H1 (cell line): ENCODE data around the gene DYNLRB2. TPM values are rescaled to one million over a fixed set of nuclear protein-coding genes. Genes with fewer than 3 reads are reported as not detected.

ENCODE experiments used
- CTCF ChIA-PET: fragments of 300-600 bp; sonication (Branson Sonifier 250); formaldehyde crosslinking; loops from one replicate; lab custom pipeline; 2021; ENCODE audit not compliant: partially characterized antibody; lab: Charles Lee
- POLR2A ChIA-PET: fragments of 300-600 bp; sonication (Branson Sonifier 250); formaldehyde crosslinking; loops from one replicate; lab custom pipeline; 2021; ENCODE audit warnings: inconsistent platforms; ENCODE audit not compliant: partially characterized antibody; lab: Charles Lee
- DNase-seq, 2 experiments: peaks; one replicate each; pipeline versions ENCODE4 v3.0.0 to v3.0.0-alpha.2; 2010 to 2022; ENCODE audit warnings: low spot score in 2 of 2, low read depth in 1 of 2, mixed read lengths in 1 of 2
- FAIRE-seq: peaks from 2 replicates; lab custom pipeline; 2011; peaks lifted over from hg19 to GRCh38; lab: Jason Lieb, UNC
- H2AFZ ChIP-seq: 2 replicates; pipeline ENCODE4 v1.8.1; 2012; ENCODE audit warnings: low read length, inconsistent platforms
- H2AK5ac ChIP-seq: 2 replicates; pipeline ENCODE4 v1.6.1; 2013; ENCODE audit warnings: low read depth, low read length
- H2BK120ac ChIP-seq: replicated peaks from 2 replicates; pipeline ENCODE3; 2013; ENCODE audit warnings: low read depth, low read length, inconsistent platforms
- H2BK12ac ChIP-seq: 2 replicates; pipeline ENCODE4 v1.6.1; 2013; ENCODE audit warnings: low read depth, low read length
- H2BK15ac ChIP-seq: 2 replicates; pipeline ENCODE4 v1.6.1; 2013; ENCODE audit warnings: low read length
- H2BK20ac ChIP-seq: 2 replicates; pipeline ENCODE4 v1.6.1; 2013; ENCODE audit warnings: low read length
- H2BK5ac ChIP-seq: 2 replicates; pipeline ENCODE4 v1.6.1; 2013; ENCODE audit warnings: low read depth, low read length
- H3K14ac ChIP-seq: 2 replicates; pipeline ENCODE4 v1.6.1; 2013; ENCODE audit warnings: inconsistent platforms; ENCODE audit not compliant: insufficient read length
- H3K18ac ChIP-seq: 2 replicates; pipeline ENCODE4 v1.6.1; 2013; ENCODE audit warnings: low read length; ENCODE audit errors: extremely low read depth
- H3K23ac ChIP-seq: 2 replicates; pipeline ENCODE4 v1.6.1; 2013; ENCODE audit warnings: inconsistent platforms; ENCODE audit not compliant: insufficient read length
- H3K23me2 ChIP-seq: 2 replicates; pipeline ENCODE4 v1.6.1; 2013; ENCODE audit warnings: low read depth, low read length
- H3K27ac ChIP-seq: 2 replicates; pipeline ENCODE4 v1.6.1; 2011; ENCODE audit warnings: low read depth, low read length, inconsistent platforms
- H3K27me3 ChIP-seq, 4 experiments: replicated peaks in 1 of 4; 1 replicate in 1 of 4; 2 replicates in 3 of 4; pipeline versions ENCODE4 v1.6.1 to v1.8.1; 2011 to 2013; ENCODE audit warnings: low read length in 3 of 4, mild to moderate bottlenecking in 3 of 4, inconsistent platforms in 2 of 4, mixed read lengths in 2 of 4, moderate library complexity in 1 of 4; ENCODE audit not compliant: control insufficient read depth in 3 of 4, insufficient read depth in 3 of 4; ENCODE audit errors: extremely low read depth in 1 of 4
- H3K36me3 ChIP-seq, 4 experiments: 2 replicates each; pipeline versions ENCODE4 v1.6.1 to v1.8.1; 2011 to 2013; ENCODE audit warnings: mild to moderate bottlenecking in 4 of 4, low read length in 3 of 4, moderate library complexity in 2 of 4, control low read depth in 1 of 4, inconsistent platforms in 1 of 4; ENCODE audit not compliant: insufficient read depth in 4 of 4, control insufficient read depth in 2 of 4
- H3K4ac ChIP-seq: replicated peaks from 2 replicates; pipeline ENCODE3; 2013; ENCODE audit warnings: low read length, low read depth, mixed read lengths, inconsistent platforms; ENCODE audit not compliant: insufficient read length
- H3K4me1 ChIP-seq, 4 experiments: replicated peaks in 1 of 4; 1 replicate in 1 of 4; 2 replicates in 3 of 4; pipeline versions ENCODE4 v1.6.1 to v1.8.1; 2011 to 2013; ENCODE audit warnings: low read length in 3 of 4, inconsistent platforms in 2 of 4, mixed read lengths in 1 of 4; ENCODE audit not compliant: insufficient read depth in 4 of 4, control insufficient read depth in 3 of 4
- H3K4me2 ChIP-seq, 2 experiments: 2 replicates each; pipeline versions ENCODE4 v1.6.1 to v1.8.1; 2011 to 2013; ENCODE audit warnings: low read depth in 2 of 2, low read length in 2 of 2, control low read depth in 1 of 2, inconsistent platforms in 1 of 2, mild to moderate bottlenecking in 1 of 2; ENCODE audit not compliant: insufficient read depth in 1 of 2
- H3K4me3 ChIP-seq, 4 experiments: fragments of 200-600, 300-600 bp in 1 of 4; sonication (generic), shearing (Covaris generic), sonication (Bioruptor Twin) in 1 of 4; 2 replicates each; pipeline versions ENCODE4 v1.5.1 to v1.8.1; 2011 to 2016; ENCODE audit warnings: low read length in 4 of 4, low read depth in 3 of 4, control low read depth in 2 of 4, inconsistent platforms in 2 of 4, mild to moderate bottlenecking in 2 of 4, mixed read lengths in 1 of 4, moderate library complexity in 1 of 4; ENCODE audit not compliant: insufficient read depth in 2 of 4; ENCODE audit errors: extremely low read depth in 1 of 4
- H3K56ac ChIP-seq: replicated peaks from 2 replicates; pipeline ENCODE3; 2013; ENCODE audit warnings: low read depth, mild to moderate bottlenecking, mixed read lengths, low read length, inconsistent platforms; ENCODE audit not compliant: insufficient read length
- H3K79me1 ChIP-seq: 2 replicates; pipeline ENCODE4 v1.6.1; 2013; ENCODE audit warnings: low read depth, low read length, control low read depth
- H3K79me2 ChIP-seq, 2 experiments: 2 replicates each; pipeline versions ENCODE4 v1.6.1 to v1.8.1; 2012 to 2013; ENCODE audit warnings: low read length in 2 of 2, mild to moderate bottlenecking in 2 of 2, inconsistent platforms in 1 of 2; ENCODE audit not compliant: insufficient read depth in 2 of 2, control insufficient read depth in 1 of 2
- H3K9ac ChIP-seq, 4 experiments: replicated peaks in 1 of 4; 1 replicate in 1 of 4; 2 replicates in 3 of 4; pipeline versions ENCODE4 v1.6.1 to v1.8.1; 2011 to 2013; ENCODE audit warnings: low read depth in 3 of 4, low read length in 3 of 4, control low read depth in 2 of 4, mild to moderate bottlenecking in 2 of 4, moderate library complexity in 2 of 4, inconsistent platforms in 1 of 4; ENCODE audit errors: extremely low read depth in 1 of 4
- H3K9me3 ChIP-seq, 2 experiments: 2 replicates each; pipeline versions ENCODE4 v1.6.1 to v1.8.1; 2012 to 2013; ENCODE audit warnings: mild to moderate bottlenecking in 2 of 2, moderate library complexity in 2 of 2, control low read depth in 1 of 2, inconsistent platforms in 1 of 2, low read depth in 1 of 2, low read length in 1 of 2, mixed read lengths in 1 of 2; ENCODE audit not compliant: insufficient read depth in 2 of 2
- H4K20me1 ChIP-seq, 2 experiments: replicated peaks in 1 of 2; 2 replicates each; pipeline versions ENCODE3 to v1.8.1; 2011 to 2013; ENCODE audit warnings: inconsistent platforms in 2 of 2, low read length in 2 of 2, mild to moderate bottlenecking in 1 of 2; ENCODE audit not compliant: insufficient read depth in 2 of 2, control insufficient read depth in 1 of 2
- H4K5ac ChIP-seq: 2 replicates; pipeline ENCODE4 v1.6.1; 2013; ENCODE audit warnings: low read length, low read depth, mixed read lengths, inconsistent platforms; ENCODE audit not compliant: insufficient read length
- H4K8ac ChIP-seq: 2 replicates; pipeline ENCODE4 v1.8.0; 2013; ENCODE audit warnings: mild to moderate bottlenecking, moderate library complexity, low read length, inconsistent platforms; ENCODE audit not compliant: insufficient read depth; ENCODE audit errors: extremely low read depth
- H4K91ac ChIP-seq: replicated peaks from 2 replicates; pipeline ENCODE3; 2013; ENCODE audit warnings: low read length, mixed read lengths, inconsistent platforms; ENCODE audit not compliant: insufficient read length
- BCL11A ChIP-seq, 2 experiments: IDR thresholded peaks; one replicate each; pipeline ENCODE4 v1.6.1; 2011; ENCODE audit warnings: low read depth in 2 of 2, low read length in 2 of 2, mild to moderate bottlenecking in 2 of 2
- BRCA1 ChIP-seq: IDR thresholded peaks from 2 replicates; pipeline ENCODE4 v1.6.1; 2012; ENCODE audit warnings: low read depth, low read length, improper control_type of control experiment
- CHD2 ChIP-seq: IDR thresholded peaks from 2 replicates; pipeline ENCODE4 v1.6.1; 2012; ENCODE audit warnings: low read length, improper control_type of control experiment
- EP300 ChIP-seq, 2 experiments: IDR thresholded peaks; 1 replicate in 1 of 2; 2 replicates in 1 of 2; pipeline ENCODE4 v1.6.1; 2011 to 2012; ENCODE audit warnings: low read depth in 2 of 2, low read length in 2 of 2, mild to moderate bottlenecking in 2 of 2, borderline replicate concordance in 1 of 2, inconsistent platforms in 1 of 2, moderate library complexity in 1 of 2
- GABPA ChIP-seq: IDR thresholded peaks from 2 replicates; pipeline ENCODE4 v1.6.1; 2011; ENCODE audit warnings: mild to moderate bottlenecking, low read length, moderate library complexity, borderline replicate concordance; ENCODE audit not compliant: insufficient read depth
- JUND ChIP-seq: IDR thresholded peaks from 2 replicates; pipeline ENCODE4 v1.6.1; 2011; ENCODE audit warnings: mild to moderate bottlenecking, improper control_type of control experiment, low read length
- KDM4A ChIP-seq: IDR thresholded peaks from one replicate; pipeline ENCODE4 v1.7.1; 2012; ENCODE audit warnings: low read depth, mild to moderate bottlenecking, moderate library complexity, low read length, inconsistent platforms; ENCODE audit not compliant: severe bottlenecking
- KDM5A ChIP-seq: fragments of 200-600 bp; IDR thresholded peaks from 2 replicates; pipeline ENCODE4 v1.7.1; 2012; ENCODE audit warnings: mild to moderate bottlenecking, low read length, inconsistent platforms, mixed read lengths
- SAP30 ChIP-seq: fragments of 300-600 bp; sonication (generic); IDR thresholded peaks from 2 replicates; pipeline ENCODE4 v1.7.1; 2012; ENCODE audit warnings: low read length, moderate library complexity, mild to moderate bottlenecking, inconsistent platforms; ENCODE audit not compliant: insufficient read depth, insufficient replicate concordance
- WGBS, 2 experiments: shearing (Covaris generic) in 1 of 2; methylation state at CpG; one replicate each; pipeline versions ENCODE4 v1.1.6 to v1.1.7; 2013 to 2015; ENCODE audit warnings: low lambda C conversion rate in 2 of 2, mixed read lengths in 2 of 2, inconsistent platforms in 1 of 2, low coverage in 1 of 2, missing lambda C conversion rate in 1 of 2; ENCODE audit not compliant: insufficient replicate concordance in 2 of 2, insufficient coverage in 1 of 2, insufficient read length in 1 of 2; ENCODE audit errors: extremely low coverage in 1 of 2, missing lambda C conversion rate in 1 of 2; 5-methylcytosine and 5-hydroxymethylcytosine counted together
- polyA plus RNA-seq, 7 experiments: library from polyadenylated mRNA; depleted of rRNA in 3 of 7; stranded (reverse) in 5 of 7; unstranded in 2 of 7; fragments of >200 nt in 5 of 7; fragments of 200-250 nt in 2 of 7; gene quantifications; 1 replicate in 5 of 7; 2 replicates in 1 of 7; 4 replicates in 1 of 7; pipeline versions ENCODE4 v1.2.1 to v1.2.3, GENCODE V29; 2011 to 2013; ENCODE audit warnings: missing spikeins in 2 of 7, mixed read lengths in 2 of 7
- total RNA-seq: library from RNA; stranded (reverse); fragmentation: NEBNext Ultra II Directional; extraction: Animal tissue kit (Norgen Biotek cat#: 25700); gene quantifications from 2 replicates; pipeline ENCODE4 v1.2.1, GENCODE V29; 2021
- TF ChIP-seq, protein P1 (sequence below): IDR thresholded peaks from 2 replicates; pipeline ENCODE4 v1.6.1; 2012; ENCODE audit warnings: inconsistent platforms

The DYNLRB2 gene
- total and polyA plus RNA-seq, 2 of the 8 experiments (the other 6 are each of a cell fraction or from before 2014, with no cell fraction given) = not detected

DNA sequence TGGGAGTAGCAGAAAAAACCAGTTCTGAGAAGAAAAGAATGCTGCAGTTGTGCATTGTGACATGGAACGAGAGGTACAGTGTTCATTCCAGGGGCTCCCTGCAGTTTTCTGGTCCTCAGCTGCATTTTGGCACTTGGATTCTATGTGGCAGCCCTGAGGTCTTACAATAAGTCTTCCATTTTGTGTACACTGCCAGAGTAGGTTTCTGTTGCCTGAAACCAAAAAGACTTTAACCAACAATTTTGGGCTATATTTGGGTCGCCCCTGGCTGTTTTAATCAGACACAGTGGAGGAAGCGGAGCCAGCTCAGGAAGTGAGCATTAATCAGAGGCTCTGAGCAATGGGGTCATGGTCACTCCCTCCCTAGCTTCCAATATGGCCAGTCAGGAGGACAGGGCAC is 15.7 kb downstream of the DYNLRB2 start:
- H3K4ac ChIP-seq = no peak overlapping the region
- no peak for FAIRE-seq
- no peak overlapping the region for H2BK15ac ChIP-seq
- ChIA-PET POLR2A (no interaction called here), CTCF (no interaction called here)
- H3K23ac ChIP-seq = no peak overlapping the region
- peaks cover 23 to 39% of the 10 kb centered on the region in 2 experiments for H3K9me3 ChIP-seq
- DNase-seq = no peak
- H3K14ac ChIP-seq = no peak overlapping the region
- H2AFZ ChIP-seq = no peak overlapping the region
- no peak overlapping the region for H2BK120ac ChIP-seq
- no peak overlapping the region for H3K56ac ChIP-seq
- H3K4me2 ChIP-seq = no peak overlapping the region
- H2BK12ac ChIP-seq = no peak overlapping the region
- no peak overlapping the region for H4K8ac ChIP-seq
- H3K4me1 ChIP-seq = no peaks in the 10 kb centered on the region
- H3K18ac ChIP-seq = no peak overlapping the region
- H3K9ac ChIP-seq = no peak overlapping the region
- no peak overlapping the region for H4K91ac ChIP-seq
- H3K4me3 ChIP-seq = no peak overlapping the region
- TF ChIP-seq KDM5A (no peak), BCL11A (IDR thresholded peaks at IDR 0.05; ENCODE audit: low read depth in 2 of 2, low read length in 2 of 2) (no peak), KDM4A (no peak), JUND (no peak), EP300 (IDR thresholded peaks at IDR 0.05; ENCODE audit: borderline replicate concordance in 1 of 2, low read depth in 2 of 2, low read length in 2 of 2) (no peak), CHD2 (no peak), SAP30 (no peak), GABPA (no peak), BRCA1 (no peak)
- TF ChIP-seq, protein P1, sequence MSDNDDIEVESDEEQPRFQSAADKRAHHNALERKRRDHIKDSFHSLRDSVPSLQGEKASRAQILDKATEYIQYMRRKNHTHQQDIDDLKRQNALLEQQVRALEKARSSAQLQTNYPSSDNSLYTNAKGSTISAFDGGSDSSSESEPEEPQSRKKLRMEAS = no peak
- WGBS, 2 experiments = 49% methylated on average over 3 of the region's 3 CpGs; no CpG with 5 or more reads in 1 of the 2 experiments
- H2BK5ac ChIP-seq = no peak overlapping the region
- H3K79me1 ChIP-seq = no peaks in the 10 kb centered on the region
- no peaks in the 10 kb centered on the region for H3K27me3 ChIP-seq
- H3K27ac ChIP-seq = no peak overlapping the region
- no peaks in the 10 kb centered on the region for H4K20me1 ChIP-seq
- no peaks in the 10 kb centered on the region for H3K23me2 ChIP-seq
- H2AK5ac ChIP-seq = no peak overlapping the region
- H3K36me3 ChIP-seq = no peaks in the 10 kb centered on the region
- H2BK20ac ChIP-seq = no peak overlapping the region
- H4K5ac ChIP-seq = no peak overlapping the region
- no peaks in the 10 kb centered on the region for H3K79me2 ChIP-seq
